Activated CD8-positive, alpha-beta memory T cell treated with anti-CD3 and anti-CD28 coated beads for 36 hours (primary cell): ENCODE data around the gene TUBGCP3. TPM values are rescaled to one million over a fixed set of nuclear protein-coding genes. Genes with fewer than 3 reads are reported as not detected.

Source experiments
- CTCF ChIA-PET: fragments of 350-600 bp; sonication (Branson Sonifier 250); formaldehyde crosslinking; loops from one replicate; lab custom pipeline; 2021; ENCODE audit warnings: antibody characterized with exemption; lab: Charles Lee
- POLR2A ChIA-PET: fragments of 350-600 bp; sonication (Branson Sonifier 250); formaldehyde crosslinking; loops from one replicate; lab custom pipeline; 2021; ENCODE audit warnings: antibody characterized with exemption; lab: Charles Lee
- total RNA-seq, 2 experiments: library from RNA; stranded (reverse); gene quantifications; one replicate each; pipeline ENCODE4 v1.2.3, GENCODE V29; 2021

The TUBGCP3 gene
- total RNA-seq, 2 experiments from 2014 or later, result 43.1 to 44.0 TPM

DNA sequence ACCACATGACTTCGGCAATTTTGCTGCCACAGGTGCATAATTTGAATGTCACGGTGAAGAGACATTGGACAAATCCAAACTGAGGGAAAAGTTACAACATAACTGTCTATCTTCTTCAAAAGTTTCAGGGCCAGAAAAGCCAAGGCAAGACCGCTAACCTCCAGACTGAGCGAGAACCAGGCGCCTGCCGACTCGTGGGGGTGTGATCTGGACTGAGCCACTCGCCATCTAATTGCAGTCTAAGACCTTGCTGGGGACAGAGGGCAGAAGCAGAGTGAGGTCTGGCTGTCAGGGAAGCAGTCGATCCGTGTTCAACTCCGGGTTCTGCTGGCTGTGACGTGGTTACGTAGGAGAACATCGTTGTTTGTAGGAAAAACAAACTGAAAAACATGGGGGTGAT, 123.2 kb downstream of the TUBGCP3 start:
- CTCF ChIA-PET, result no interaction called here
- POLR2A ChIA-PET, result no interaction called here

DNA sequence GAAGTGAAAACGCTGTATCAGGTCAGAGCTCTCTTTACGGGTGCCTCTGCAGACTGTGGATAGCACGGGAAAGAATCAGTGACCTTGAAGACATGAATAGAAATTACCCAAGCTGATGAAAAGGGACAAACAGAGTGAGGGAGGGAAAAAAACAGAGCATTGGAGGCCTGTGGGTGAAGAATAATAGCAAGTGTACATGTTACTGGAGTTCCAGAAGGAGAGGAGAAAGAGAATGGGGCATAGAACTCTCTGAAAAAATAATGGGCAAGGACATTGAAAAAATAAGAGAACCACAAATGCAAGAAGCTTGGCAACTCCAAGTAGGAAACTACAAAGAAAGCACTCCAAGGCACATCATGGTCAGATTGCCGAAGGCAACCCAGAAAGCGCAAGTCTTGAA, 125.5 kb downstream of the TUBGCP3 start:
- POLR2A ChIA-PET, result no interaction called here
- CTCF ChIA-PET, result no interaction called here

DNA sequence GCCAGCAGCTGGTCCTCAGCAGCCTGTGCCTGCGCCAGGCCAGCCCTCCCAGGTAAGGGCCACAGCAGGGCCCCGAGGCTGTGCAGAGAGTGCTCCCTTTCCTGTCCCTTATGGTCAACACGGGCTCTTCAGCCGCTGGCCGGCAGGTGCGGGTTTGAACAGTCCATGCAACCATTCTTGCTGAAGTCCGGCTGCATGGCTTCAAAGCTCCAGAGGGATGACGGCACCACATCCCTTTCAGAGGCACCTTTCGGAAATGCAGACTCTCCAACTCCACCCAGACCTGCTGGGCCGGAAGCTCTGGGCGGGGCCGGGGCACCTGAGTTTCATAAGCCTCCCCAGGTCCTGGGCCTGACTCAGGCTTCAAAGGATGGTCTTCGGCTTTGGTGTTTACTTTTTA, 130.5 kb downstream of the TUBGCP3 start:
- ChIA-PET CTCF (no interaction called here), POLR2A (no interaction called here)

DNA sequence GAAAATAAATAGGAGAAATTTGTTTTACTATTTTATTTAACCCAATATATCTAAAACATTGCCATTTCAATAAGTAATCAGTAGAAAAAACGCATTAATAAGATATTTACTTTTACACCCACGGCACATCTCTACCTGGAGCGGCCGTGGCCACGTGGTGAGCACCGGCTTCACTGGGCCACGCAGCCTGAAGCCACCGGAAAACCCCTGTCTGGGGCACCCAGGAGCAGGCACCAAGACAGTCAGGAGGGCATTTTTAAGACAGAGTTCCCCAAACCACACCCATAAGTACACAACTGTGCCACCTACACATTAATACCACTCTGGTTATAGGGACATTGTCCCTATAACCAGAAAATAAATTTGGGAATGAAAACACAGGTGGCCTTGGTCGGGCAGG, 130.9 kb downstream of the TUBGCP3 start:
- ChIA-PET CTCF (no interaction called here), POLR2A (no interaction called here)

DNA sequence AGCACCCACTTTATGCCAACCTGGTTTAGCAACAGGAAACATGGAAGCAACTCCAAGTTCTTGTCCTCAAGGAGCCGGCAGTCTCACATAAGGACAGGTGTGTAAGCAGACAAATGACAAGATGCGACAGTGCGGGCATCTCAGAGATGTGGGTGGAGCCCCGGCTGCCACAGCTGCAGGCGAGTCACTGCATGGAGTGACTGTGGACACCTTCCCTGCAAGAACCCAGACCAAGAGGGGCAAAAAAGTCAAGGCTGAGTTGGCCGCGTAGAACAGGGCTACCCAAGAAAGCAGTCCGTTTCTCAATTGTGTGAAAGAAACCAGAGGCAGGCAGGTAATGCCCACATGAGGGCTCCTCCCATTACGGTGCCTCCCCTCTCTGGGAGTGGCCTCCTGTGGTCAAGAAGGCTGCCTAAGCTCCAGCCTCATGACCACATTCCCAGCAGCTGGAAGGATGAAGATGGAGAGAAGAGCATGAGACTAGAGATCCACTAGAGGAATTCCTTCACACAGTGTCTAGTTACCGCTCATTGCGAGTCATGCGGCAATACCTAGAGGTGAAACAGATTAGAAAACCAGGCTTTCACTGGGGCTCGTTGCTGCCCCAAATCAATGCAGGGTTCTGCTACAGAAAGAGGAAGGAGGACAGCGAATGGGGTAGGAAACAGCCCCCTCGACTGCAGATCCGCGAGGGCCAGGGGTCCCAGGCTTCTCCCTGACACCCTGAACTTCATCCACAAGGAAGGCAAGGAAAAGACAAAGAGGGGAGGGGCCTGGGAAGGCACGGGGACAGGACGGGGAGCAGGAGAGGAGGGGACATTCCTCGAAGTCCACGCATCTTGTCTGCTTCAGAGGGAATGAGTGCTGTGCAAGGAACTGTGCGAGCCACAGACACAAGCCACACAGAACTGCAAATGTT, 131.6 kb downstream of the TUBGCP3 start:
- CTCF ChIA-PET, result no interaction called here
- POLR2A ChIA-PET, result no interaction called here

DNA sequence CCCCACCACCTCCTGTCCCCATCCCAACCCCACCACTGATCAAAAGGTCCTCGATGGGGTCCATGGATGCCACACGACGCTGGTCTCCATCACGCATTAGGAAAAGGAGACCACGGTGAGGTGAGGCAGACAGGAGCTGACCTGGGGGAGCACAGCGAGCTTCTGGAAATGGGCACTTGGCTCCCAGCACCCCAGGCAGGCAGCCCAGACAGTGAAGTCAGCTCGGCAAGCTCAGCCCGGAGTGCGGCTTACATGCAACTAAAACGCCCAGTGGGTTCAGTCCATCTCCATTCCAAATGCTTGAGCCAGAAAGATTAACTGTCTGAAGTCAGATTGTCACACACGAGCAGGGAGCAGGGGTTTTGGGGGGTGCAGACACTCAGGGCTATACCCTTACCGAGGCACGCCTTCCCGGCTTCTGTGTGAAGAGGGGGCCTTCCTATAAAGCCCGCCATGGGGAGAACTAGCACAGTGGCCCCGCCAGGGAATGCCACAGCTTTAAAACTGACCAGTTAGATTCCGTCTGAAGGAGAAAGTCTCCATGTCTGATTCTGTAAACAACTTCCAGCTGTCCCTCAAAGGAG, 132.4 kb downstream of the TUBGCP3 start:
- ChIA-PET POLR2A (no interaction called here), CTCF (no interaction called here)

DNA sequence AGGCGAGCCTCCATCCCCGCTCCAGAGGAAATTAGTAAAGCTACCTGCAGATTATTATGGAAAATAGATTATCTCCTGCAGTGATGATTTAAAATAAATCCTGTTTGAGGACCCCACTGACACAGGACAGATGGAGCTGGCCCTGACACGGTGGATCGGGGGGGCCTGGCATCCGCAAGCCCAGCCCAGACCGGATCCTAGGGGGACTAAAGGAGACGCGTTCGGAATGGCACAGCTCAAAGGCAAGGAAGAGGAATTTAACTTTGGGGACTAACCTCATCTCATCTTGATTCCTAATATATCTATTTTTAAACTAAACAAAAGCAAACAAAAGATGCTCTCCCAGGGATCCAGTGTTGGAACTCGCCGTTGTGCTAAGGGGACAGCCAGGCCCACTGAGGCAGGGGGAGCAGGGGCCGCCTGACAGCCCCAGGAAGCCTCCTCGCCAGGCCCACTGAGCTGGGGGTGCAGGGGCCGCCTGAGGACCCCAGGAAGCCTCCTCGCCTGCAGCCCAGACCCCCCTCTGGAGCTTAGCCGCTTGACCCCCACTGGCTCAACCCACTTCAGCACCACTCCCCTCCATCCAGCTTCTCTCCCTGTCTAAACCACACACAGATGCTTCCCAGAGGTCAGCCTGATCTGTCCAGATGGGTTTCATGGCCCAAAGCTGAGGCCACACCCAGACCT, 133.2 kb downstream of the TUBGCP3 start:
- ChIA-PET POLR2A (no interaction called here), CTCF (no interaction called here)

DNA sequence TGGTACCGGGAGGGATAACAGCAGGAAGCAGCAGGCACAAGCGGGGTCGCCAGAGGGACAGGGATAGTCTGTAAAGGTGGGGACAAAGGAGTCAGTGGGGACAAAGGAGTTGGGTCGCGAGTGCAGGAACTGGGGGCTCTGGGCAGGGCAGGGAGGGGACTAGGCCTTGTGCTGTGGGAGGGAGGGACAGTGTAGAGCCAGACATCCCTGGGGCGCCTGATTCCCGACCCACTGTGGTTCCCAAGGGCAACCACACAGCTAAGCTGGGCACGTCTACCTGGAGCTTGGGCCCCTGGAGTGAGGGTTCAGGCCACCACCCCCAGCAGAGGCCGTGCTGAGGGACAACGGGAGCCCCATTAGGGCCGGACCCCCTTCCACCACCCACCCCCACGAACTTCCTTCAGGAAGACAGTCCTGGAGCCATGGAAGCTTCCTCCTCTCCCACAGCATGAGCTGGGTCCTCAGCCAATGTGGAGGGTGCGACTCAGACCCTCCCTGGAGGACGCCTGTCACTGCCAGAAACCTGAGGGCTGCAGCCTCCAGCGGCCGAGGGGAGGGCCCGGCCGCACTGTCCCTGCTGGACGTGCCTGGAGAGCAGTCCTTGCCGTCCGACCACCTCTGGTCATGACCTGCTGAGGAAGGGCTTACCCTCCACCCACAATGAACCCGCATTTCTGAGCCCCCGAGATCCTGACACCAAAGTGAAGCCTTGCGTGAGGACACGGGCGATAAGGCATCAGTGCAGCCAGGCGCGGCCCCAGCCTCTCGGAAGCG, 133.9 kb downstream of the TUBGCP3 start:
- CTCF ChIA-PET, result no interaction called here

DNA sequence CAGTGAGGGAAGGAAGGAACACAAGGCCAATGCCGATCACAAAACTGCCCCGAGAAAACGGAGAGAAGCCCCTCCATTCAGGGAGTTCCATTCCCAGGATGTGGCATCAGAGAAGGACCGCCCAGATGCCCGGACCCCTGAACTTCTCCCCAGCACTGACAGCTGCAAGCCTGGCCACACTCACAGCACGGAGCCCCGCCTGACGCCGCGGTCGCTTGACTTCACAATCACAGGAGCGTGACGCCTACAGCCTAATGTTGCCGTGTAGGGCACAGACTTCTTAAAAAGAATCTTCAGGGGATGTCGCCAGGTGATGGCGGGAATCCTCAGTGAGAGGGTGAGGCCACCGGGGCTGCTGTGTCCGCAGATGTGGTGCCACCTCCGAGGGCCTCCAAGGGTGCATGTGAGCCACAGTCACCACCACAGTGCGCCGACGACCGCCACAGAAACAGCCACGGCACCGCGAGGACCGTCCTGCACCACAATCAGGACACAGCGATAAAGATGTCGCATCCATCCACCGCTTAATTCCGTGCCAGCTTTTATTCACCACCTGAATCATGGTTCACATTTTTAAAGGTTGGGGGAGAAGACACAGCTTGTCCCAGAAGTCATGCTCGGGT, 134.6 kb downstream of the TUBGCP3 start:
- ChIA-PET POLR2A (no interaction called here), CTCF (no interaction called here)

More for the DNA sequence above, 133.9 kb downstream of the TUBGCP3 start:
- POLR2A ChIA-PET, result no interaction called here

DNA sequence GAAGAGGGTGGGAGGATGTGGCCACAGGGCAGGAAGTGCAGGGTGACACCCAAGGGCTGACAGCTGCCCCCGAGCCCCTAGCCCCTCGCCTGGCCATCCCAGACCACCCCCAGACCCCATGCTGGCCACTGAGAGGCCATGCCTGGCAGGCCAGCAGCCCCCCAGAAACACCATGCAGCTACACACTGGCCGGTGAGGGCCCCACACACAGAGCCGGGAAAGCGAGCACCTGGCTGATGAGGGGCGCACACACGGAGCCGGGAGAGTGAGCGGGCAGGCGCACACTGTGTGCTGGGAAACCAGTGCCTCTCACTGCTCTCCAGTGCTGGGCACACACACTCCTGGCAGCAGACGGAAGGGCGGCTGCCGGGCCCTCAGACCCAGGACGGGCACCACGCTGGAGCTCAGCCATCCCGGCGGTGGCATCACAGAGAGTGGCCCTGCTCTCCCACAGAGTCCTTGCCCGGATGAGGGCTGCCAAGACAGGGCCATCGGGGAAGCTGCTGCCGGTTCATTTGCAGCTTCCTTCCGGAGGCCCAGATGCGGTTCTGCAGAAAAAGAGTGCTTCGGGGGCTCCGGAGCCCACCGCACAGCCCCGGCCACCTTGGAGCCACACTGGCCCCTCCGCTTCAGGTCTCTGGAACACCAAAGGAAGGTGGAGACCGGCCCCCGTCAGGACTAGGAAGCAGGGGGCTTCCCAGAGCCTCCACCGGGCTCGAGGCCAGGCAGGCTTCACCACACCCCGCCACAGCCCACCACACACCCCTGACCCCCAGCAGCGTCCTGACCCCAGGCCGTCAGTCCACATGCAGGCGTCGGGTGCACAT, 135.4 kb downstream of the TUBGCP3 start:
- ChIA-PET CTCF (no interaction called here), POLR2A (no interaction called here)

DNA sequence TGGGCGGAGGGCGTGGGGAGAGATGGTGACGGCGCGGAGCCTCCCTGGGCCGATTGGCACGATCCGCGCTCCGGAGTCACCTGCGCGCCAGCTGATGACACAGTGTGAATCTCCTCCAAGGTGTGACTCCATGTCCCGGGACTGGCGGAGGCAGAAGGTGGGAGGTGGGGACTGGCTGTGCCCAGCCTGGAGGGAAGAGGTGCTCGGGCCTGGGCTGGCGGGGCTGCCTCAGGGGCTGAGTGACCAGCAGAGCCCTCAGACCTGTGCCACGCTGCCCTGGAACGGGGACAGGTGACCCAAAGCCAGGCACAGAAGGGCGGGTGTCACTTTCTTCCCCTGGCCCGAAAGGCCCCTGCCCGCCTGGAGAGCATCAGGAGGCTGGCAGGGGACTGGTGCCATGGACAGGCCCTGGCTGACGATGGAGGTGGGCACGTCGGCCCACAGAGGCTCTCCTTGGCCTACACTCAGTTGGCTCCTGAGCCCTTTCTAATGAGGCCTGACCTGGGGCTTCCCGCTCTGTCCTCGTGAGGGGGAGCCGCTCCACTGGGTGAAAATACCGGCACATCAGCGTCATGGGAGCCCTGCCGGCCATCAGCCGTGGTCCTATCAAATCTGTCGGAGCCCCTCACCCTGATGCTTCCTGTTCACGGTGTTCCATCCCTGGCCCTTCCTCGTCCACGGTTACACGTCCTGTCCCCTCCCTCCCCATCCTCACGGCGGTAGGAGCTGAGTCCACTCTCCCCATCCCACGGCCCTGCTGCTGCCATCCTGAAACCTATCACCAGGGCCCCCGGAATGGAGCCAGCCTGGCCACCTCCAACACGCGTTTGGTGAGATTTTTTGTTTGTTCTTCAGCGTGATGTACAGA, 136.2 kb downstream of the TUBGCP3 start:
- POLR2A ChIA-PET, result no interaction called here
- CTCF ChIA-PET, result no interaction called here

DNA sequence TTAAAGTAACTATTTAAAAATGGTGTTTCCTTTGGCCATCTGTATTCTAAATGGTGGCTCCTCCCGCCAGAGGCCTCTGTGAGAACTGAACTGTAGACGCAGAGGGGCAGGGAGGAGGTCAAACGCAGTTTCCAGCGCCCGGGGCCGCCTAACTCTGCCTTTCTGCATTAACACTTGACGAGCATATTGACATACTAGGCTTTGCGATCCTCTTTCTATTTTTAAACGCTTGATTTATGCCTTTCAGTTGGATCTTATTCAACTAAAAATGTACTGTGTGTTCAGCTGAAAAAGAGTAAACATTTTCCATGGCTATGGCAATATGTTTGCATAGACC, 137.1 kb downstream of the TUBGCP3 start:
- ChIA-PET POLR2A (no interaction called here), CTCF (no interaction called here)

DNA sequence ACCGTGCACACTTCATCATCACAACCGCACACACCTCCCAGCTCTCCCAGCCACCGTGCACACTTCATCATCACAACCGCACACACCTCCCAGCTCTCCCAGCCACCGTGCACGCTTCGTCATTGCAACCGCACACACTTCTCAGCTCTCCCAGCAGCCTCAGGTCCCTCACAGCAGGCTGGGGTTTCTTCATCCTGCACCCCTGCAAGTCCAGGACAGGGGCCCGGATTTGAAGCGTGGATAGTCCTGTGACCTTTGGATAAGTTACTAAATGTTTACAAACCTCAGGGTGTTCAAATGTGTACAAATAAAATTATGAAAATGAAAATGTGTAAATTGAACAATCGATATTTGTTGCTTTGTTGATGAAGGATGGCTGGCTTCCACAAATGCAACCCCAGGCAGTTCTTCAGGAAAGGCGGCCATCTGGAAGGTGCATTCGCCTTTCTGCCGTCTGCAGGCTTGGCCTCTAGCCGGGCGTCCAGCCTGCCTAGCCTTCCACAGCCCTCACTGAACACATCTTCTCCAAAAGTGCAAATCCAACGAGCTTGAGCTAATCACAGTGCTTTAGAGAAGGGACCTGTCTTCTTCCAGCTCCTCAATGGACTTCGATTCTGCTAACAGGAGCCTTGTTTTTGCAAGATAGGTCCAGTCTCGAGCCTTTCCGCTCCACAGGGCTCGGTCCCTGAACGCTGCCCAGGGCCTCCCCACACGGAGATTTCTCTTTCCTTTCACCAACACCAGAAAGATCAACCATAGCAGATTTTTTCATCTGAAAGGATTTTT, 137.6 kb downstream of the TUBGCP3 start:
- ChIA-PET CTCF (no interaction called here), POLR2A (no interaction called here)

DNA sequence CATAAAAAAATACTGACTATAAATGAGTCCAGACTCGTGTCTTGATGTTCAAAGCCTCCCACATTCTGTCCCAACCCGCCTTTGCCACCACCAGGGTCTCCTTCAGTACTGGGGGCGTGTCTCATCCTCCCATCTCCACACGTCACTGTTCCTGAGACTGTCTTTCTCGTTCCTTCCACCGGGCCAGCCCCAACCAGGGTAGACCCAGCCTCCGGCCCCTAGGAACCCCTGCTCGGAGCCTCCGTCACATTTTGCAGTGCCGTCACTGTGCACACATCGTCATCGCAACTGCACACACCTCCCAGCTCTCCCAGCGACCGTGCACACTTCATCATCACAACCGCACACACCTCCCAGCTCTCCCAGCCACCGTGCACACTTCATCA, 138.4 kb downstream of the TUBGCP3 start:
- CTCF ChIA-PET, result no interaction called here

DNA sequence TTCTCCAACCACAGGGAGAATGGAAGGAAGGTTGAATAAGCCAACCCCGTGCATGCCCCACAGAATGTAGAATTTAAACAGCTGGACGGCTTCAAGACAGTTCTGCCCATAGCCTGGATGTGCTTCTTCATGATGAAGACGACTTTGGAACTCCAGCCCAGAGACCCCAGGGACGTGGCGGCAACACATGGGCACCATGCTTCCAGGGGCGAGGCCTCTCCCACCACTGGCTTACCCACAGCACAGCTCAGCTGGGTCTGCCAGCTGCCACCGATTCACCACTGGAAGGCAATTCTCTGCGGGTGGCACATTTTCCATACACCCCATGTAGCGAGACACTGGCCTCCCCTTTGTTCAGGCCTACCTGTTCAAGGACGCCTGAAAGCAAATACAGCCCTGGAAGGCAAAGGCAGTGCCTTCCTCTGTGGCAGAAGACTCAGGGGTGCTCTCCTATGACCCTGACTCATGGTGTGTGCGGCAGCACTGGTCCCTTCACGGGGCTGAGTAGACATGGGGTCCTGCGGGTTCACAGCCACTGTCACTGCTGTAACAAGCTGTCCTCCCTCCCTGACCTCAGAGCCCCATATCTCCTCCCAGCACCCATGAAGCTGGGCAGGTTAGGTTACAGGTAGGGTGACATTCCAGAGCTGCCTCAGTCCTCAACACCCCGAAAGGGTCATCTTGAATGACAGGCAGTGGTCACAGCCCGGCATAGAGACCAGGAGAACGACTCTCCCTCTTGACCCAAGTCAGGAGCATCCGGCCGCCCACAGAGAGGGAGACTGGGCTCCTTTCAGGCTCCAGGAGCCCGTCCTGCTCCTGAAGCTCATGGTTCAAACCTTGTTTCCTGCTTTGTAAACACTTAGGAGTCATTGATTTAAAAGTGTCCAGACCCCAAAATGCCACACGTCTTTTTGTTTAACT, 139.1 kb downstream of the TUBGCP3 start:
- CTCF ChIA-PET, result no interaction called here

More for the DNA sequence above, 138.4 kb downstream of the TUBGCP3 start:
- POLR2A ChIA-PET, result no interaction called here

More for the DNA sequence above, 139.1 kb downstream of the TUBGCP3 start:
- POLR2A ChIA-PET, result no interaction called here
